NCI-H1694 (cell line): ENCODE data around the gene KIZ.

Source experiments
- DNase-seq: peaks from one replicate; lab custom pipeline; 2025; lab: John Stamatoyannopoulos, UW

Gene KIZ

GRCh38 chr20:21104921-21105320, 21.0 kb upstream of the KIZ start:
- DNase-seq: no peak

DNA sequence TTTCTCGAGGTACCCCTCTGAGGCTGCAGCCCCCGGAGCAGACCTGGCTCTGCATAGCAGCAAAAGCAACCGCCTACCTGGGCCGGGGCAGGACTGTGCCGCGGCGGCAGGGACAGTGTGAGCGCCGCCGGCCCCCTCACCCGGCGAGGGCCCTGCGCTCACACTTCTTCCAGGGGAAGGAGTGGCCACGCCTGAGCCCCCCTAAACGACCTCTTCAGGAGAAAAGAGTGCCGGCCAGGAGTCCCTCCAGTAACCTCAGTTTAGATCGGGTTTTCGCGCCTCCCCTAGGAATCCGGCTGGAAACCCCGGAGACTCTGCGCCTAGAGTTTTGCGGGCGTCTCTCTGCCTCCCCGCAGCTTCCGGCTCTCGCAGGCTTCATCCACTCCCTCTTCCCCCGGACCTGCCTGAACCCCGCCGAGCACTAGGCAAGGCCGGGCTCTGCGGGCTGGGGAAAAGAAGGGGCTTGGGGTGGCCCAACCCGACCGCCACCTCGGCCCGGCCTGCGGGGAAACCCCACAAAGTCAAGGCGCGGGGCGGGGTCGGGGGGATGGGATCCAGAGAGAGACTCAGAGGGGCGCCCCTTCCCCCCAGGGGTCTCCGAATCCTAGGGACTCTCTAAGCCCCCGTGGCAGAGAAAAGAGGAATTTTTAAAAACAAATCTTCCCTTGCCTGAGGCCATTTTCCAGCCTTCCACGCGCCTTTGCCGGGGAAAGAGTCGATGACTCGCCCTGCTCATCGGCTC, 20.3 kb upstream of the KIZ start:
- no peak for DNase-seq

- no peak for DNase-seq
These were observed 19.5 kb upstream of the KIZ start, which contains the start of gene LINC00237 for GRCh38 chr20:21106171-21107017. LINC00237 (minus strand) TSS chr20:21106358.

DNA sequence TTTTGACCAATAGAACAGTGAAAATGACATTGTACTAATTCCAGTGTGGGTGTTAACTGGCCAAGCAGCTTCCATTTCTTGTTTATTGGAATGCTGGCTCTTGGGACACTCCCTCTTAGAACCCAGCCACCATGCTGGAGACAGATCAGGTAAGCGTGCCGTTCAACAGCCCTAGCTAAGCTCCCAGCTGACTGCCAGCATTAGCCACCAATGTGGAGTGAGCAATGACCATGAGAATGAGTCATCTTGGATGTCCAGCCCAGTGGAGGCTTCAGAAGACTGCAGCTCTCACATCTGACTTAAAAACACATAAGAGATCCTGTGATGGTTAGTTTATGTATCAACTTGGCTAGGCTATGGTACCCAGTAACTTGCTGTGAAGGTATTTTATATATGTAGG, 16.7 kb upstream of the KIZ start:
- no peak for DNase-seq

GRCh38 chr20:21110811-21111210, 15.1 kb upstream of the KIZ start:
- no peak for DNase-seq

GRCh38 chr20:21111416-21111815, 14.5 kb upstream of the KIZ start:
- DNase-seq: no peak

- DNase-seq: no peak
These were observed 12.2 kb upstream of the KIZ start for GRCh38 chr20:21113697-21114096.

DNA sequence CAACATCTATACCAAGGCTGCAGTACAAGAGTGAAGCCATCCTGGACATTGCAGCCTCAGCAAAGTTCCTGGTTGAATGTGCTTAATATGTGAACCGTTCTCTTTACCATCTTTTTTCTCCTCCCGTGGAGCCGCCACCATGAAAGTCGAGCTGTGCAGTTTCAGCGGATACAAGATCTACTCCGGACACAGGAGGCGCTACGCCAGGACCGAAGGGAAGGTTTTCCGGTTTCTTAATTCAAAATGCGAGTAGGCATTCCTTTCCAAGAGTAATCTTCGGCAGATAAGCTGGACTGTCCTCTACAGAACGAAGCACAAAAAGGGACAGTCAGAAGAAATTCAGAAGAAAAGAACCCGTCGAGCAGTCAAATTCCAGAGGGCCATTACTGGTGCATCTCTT, 11.3 kb upstream of the KIZ start:
- DNase-seq: no peak

- DNase-seq: no peak
These were observed 8.4 kb upstream of the KIZ start for GRCh38 chr20:21117521-21117920.

GRCh38 chr20:21118138-21118537, 7.7 kb upstream of the KIZ start:
- no peak for DNase-seq

- no peak for DNase-seq
These were observed 7.1 kb upstream of the KIZ start for GRCh38 chr20:21118782-21119181.

DNA sequence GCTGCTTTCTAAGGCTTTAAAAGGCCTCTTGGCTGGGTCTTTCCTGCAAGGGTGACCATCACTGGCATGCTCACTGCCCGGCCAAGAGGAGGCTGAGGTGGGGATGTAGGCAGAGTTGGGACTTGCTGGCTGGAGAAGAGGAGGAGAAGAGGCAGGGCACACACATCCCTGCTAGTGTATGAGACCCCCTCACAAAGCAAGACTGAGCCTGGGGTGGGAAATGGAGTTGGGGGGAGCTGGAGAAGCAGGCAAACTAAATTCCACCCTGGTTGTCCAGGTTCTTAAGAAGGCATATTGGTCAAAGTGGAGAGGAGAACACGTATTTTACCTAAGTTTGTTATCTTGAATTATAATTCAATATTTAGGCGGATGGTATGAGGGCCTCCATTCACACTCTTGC, 1.7 kb upstream of the KIZ start:
- DNase-seq: no peak

DNA sequence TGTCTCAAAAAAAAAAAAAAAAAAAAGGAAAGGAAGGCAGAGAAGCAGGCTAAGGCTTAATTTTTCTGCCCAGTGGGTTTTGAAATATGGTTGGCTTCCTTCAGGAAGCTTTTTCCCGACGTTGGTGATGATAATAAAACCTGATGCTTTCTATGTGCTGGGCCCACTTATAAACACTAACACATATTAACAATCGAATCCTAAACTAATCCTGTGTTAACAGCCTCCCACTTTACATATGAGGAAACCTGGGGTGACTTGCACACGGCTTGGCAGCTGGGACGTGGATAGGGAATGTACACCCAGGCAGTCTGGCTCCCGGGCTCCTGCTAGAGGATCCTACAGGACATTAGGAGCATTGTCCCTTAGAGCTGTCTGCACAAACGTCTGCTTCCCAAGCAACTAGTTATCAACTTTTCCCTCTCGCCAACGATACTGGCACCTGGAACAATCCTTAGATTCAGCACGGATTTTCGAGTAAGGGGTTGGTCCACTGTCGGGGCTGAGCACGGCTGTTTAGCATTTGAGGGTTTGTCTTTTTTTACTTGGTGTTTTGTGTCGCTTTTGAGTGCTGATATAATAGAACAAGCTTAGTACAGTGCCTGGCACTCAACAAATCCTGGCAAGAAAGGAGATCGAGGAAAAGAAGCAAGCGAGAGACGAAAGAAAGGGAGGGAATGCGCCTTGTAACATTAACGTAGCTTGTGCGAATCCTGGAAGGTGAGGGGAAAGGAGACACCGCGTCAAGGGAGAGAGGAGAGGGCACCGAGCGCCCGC, 622 bp upstream of the KIZ start:
- peak; percentile 36 for DNase-seq

- DNase-seq: no peak
These were observed 644 bp downstream of the KIZ start for GRCh38 chr20:21126581-21126870.

- DNase-seq: no peak
These were observed 1.5 kb downstream of the KIZ start for GRCh38 chr20:21127201-21127981.

DNA sequence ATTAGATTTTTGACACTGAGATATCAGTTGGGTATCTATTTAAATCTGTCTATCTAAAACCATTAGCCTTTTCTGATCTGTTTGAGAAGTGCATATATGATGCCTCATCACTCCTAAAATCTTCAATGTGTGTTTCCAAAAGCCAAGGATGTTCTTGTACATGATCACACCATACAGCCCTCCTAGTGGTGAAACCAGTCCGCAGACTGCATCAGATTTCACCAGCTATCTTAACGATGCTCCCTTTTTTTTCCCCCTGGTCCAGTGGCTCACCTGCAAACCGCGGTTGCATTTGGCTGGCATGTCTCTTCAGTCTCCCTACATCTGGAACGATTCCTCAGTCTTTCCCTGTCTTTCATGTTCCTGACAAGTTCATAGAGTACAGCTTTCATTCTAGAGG, 4.0 kb downstream of the KIZ start:
- DNase-seq: no peak

- no peak for DNase-seq
These were observed 7.5 kb downstream of the KIZ start for GRCh38 chr20:21133404-21133803.

DNA sequence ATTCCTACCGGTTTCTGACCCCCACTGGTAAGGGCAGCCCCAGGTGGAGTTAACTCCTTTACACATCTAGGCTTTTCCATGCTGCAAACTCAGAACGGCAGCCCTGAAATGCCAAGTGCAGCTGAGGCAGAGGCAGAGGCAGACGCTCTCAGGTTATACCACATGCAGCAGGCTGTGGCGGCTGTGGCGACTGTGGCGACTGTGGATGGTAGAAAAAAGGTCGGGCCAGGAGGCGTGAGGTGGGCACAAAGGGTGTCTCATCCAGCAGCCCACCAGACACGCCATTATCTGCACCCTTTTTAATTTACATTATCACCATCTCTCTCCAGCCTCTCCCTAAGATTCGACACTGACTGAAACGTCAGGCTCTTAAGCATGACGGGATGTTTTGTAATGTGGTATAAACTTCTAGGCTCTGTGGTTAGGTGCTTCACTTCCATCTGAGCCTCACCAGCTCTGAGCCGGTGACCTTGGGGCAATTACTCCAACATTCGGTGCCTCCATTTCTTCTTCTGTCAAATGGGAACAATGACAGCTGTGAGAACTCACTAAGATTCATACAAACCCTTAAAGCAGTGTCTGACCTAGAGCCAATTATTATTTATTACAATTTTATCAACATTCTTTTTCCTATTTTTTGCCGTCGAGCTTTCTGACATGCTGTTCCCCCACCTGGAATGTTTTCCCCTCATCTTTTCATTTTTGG, 8.2 kb downstream of the KIZ start:
- no peak for DNase-seq

- DNase-seq: no peak
These were observed 9.1 kb downstream of the KIZ start for GRCh38 chr20:21134883-21135493.

- DNase-seq: no peak
These were observed 10.3 kb downstream of the KIZ start for GRCh38 chr20:21136015-21136732.
